ENCODE results near the gene FAM177B. TPM values are rescaled to one million over a fixed set of nuclear protein-coding genes. Genes with fewer than 3 reads are reported as not detected.

FAM177B gene
- total RNA-seq, 3 donors from 2014 or later: 4.1 to 11.6 (median 9.7) TPM

DNA sequence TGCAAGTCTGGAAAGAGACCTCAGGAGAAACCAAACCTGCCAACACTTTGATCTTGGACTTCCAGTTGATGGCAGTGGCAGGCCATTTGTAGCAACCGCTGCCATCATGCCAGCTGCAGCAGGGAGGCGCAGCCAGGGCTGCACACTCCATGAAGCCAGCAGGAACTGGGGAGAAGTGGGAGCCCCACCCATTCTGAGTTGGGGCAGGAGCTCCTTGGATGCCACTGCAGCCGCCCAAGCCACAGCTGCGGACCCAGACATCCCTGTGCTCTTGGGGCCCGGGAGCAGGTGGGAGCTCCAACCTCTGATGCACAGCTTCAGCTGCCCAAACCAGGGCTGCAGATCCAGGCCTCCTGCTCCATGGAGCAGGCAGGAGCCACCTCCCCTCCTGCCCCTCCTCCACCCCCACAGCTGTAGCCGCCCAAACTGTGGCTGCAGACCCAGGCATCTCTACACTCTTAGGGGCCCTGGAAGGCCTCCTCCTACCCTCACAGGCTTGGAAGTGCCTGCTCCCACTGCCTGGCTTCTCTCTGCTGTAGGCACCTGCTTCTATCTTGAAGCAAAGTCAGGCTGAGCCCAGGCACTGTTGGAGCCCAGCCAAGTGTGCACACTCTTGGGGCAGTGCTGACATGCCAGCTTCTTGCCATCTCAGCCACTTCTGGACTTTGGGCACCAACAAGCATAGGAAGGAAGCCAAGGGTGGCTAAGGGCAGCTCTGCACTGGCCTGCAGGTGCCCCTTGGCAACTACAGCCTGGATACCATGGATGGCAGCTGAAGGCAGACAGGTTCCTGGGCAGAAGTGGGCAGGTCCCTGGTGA, 57.9 kb downstream of the FAM177B start:
- H3K9me3 ChIP-seq: no peaks in the 10 kb centered on the region
- peak; percentile 15 for ATAC-seq
- no peak for DNase-seq
- intact Hi-C loops (cut with DNase I, micrococcal nuclease): loop anchor here (5.0 to 10.0 kb wide), 3 partner anchors 287 to 330 kb away; no protein-coding TSS in a partner anchor
- no peak overlapping the region for H3K4me3 ChIP-seq
- no peaks in the 10 kb centered on the region for H3K4me1 ChIP-seq (ENCODE audit: low read depth)
- no peaks in the 10 kb centered on the region for H3K36me3 ChIP-seq (ENCODE audit: low read depth)
- TF ChIP-seq, protein P1, sequence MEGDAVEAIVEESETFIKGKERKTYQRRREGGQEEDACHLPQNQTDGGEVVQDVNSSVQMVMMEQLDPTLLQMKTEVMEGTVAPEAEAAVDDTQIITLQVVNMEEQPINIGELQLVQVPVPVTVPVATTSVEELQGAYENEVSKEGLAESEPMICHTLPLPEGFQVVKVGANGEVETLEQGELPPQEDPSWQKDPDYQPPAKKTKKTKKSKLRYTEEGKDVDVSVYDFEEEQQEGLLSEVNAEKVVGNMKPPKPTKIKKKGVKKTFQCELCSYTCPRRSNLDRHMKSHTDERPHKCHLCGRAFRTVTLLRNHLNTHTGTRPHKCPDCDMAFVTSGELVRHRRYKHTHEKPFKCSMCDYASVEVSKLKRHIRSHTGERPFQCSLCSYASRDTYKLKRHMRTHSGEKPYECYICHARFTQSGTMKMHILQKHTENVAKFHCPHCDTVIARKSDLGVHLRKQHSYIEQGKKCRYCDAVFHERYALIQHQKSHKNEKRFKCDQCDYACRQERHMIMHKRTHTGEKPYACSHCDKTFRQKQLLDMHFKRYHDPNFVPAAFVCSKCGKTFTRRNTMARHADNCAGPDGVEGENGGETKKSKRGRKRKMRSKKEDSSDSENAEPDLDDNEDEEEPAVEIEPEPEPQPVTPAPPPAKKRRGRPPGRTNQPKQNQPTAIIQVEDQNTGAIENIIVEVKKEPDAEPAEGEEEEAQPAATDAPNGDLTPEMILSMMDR (IDR thresholded peaks at IDR 0.05): no peak

GRCh38 chr1:222798116-222798515, 61.1 kb downstream of the FAM177B start:
- no peaks in the 10 kb centered on the region for H3K36me3 ChIP-seq (ENCODE audit: low read depth)
- no peak overlapping the region for H3K4me3 ChIP-seq
- TF ChIP-seq, protein P1 (IDR thresholded peaks at IDR 0.05): no peak
- DNase-seq (no peak), ATAC-seq (no peak)
- intact Hi-C loops (cut with DNase I, micrococcal nuclease): loop anchor here (10.0 kb wide), 2 partner anchors 287 to 327 kb away; no protein-coding TSS in a partner anchor
- no peaks in the 10 kb centered on the region for H3K4me1 ChIP-seq (ENCODE audit: low read depth)
- no peaks in the 10 kb centered on the region for H3K9me3 ChIP-seq

DNA sequence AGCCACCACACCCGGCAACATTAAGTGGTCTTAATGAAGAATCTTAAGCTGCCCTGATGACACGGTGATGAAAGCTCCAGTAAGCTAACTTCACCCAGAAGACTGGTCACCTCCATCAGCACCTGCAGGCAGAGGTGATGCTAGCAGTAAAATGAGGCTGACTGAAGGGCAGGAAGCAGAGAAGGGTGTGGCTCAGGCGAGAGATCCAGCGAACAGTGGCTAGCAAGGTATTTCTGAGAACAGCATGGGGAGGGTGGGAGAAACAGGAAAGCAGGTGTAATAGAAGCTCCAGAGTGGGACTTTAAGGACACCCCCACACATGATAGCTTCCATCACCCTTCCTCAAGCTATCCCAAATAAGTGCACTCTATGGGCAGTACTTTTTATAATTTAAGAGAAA, 62.0 kb downstream of the FAM177B start:
- TF ChIP-seq, protein P1 (IDR thresholded peaks at IDR 0.05): no peak
- H3K4me3 ChIP-seq: no peak overlapping the region
- no peaks in the 10 kb centered on the region for H3K9me3 ChIP-seq
- H3K36me3 ChIP-seq (ENCODE audit: low read depth): no peaks in the 10 kb centered on the region
- ATAC-seq (no peak), DNase-seq (no peak)
- intact Hi-C loops (cut with DNase I, micrococcal nuclease): loop anchor here (10.0 kb wide), 2 partner anchors 286 to 326 kb away; no protein-coding TSS in a partner anchor
- no peaks in the 10 kb centered on the region for H3K4me1 ChIP-seq (ENCODE audit: low read depth)

Other genes with a start within 250 kb of the FAM177B start
- under 1 TPM in 2 of 3 donors, not detected in 1; 0.14 to 0.26 TPM for gene HHIPL2, start 189.1 kb upstream of the FAM177B start, total RNA-seq
- 1 to 10 TPM; 4.7 to 6.6 (median 6.0) TPM for gene TAF1A, start 147.3 kb upstream of the FAM177B start, total RNA-seq
- 10 to 100 TPM; 63.8 to 77.2 (median 71.9) TPM for gene MIA3, start 119.1 kb upstream of the FAM177B start, total RNA-seq
- 10 to 100 TPM; 35.5 to 87.9 (median 35.5) TPM for gene AIDA, start 24.7 kb upstream of the FAM177B start, total RNA-seq
- gene BROX, start 24.6 kb upstream of the FAM177B start, total RNA-seq: 10 to 100 TPM; 51.6 to 67.1 (median 60.0) TPM
- 10 to 100 TPM in 1 of 3 donors, 1 to 10 TPM in 2; 4.7 to 15.8 (median 4.9) TPM for gene DISP1, start 77.8 kb downstream of the FAM177B start, total RNA-seq